Esophagus squamous epithelium (tissue), 5 donors: ENCODE data around the gene SLC16A1. TPM values are rescaled to one million over a fixed set of nuclear protein-coding genes. Genes with fewer than 3 reads are reported as not detected.
"Not testable (repeated sequence)": the region's sequence is repeated elsewhere in the genome, so short reads cannot be mapped to it uniquely, and the experiment has no call there.

ENCODE experiments used
- DNase-seq: peaks from one replicate; lab custom pipeline; 2025; lab: John Stamatoyannopoulos, UW
- H3K27ac ChIP-seq, 4 donors: fragments of 200-600 bp; sonication (generic); one replicate each; pipeline ENCODE4 v1.5.1; 2016 to 2019; ENCODE audit warnings: mild to moderate bottlenecking in 1 of 4
- H3K27me3 ChIP-seq, 4 donors: fragments of 200-600 bp; sonication (generic); 1 replicate in 3 of 4; 2 replicates in 1 of 4; pipeline versions ENCODE4 v1.5.1 to v1.6.0; 2017 to 2021; ENCODE audit warnings: antibody characterized with exemption in 1 of 4
- H3K36me3 ChIP-seq, 3 donors: fragments of 200-600 bp; sonication (generic); one replicate each; pipeline ENCODE4 v1.5.1; 2016 to 2019
- H3K4me1 ChIP-seq, 3 donors: fragments of 200-600 bp; sonication (generic); one replicate each; pipeline ENCODE4 v1.5.1; 2017 to 2019
- H3K4me3 ChIP-seq, 4 donors: fragments of 200-600 bp; sonication (generic); 1 replicate in 3 of 4; 2 replicates in 1 of 4; pipeline ENCODE4 v1.5.1; 2016 to 2019; ENCODE audit warnings: mild to moderate bottlenecking in 2 of 4, moderate library complexity in 1 of 4
- H3K9me3 ChIP-seq, 3 donors: fragments of 200-600 bp; sonication (generic); one replicate each; pipeline ENCODE4 v1.5.1; 2016 to 2019
- CTCF ChIP-seq, 6 experiments: fragments of 450-650 bp in 4 of 6; fragments of 200-600 bp in 2 of 6; sonication (generic) in 2 of 6; IDR thresholded peaks; one replicate each; pipeline ENCODE4 v1.5.1; 2016 to 2019; ENCODE audit warnings: antibody characterized with exemption in 6 of 6, mild to moderate bottlenecking in 4 of 6, moderate library complexity in 4 of 6
- POLR2A ChIP-seq, 4 donors: fragments of 450-650 bp; IDR thresholded peaks; one replicate each; pipeline ENCODE4 v1.6.1; 2017; ENCODE audit warnings: antibody characterized with exemption in 4 of 4, mild to moderate bottlenecking in 4 of 4, moderate library complexity in 3 of 4
- WGBS, 2 donors: methylation state at CpG; one replicate each; pipeline ENCODE4 v1.1.5; 2018; 5-methylcytosine and 5-hydroxymethylcytosine counted together
- intact Hi-C: fragments of 100-400 bp; cut with DNase I; formaldehyde crosslinking; loops from one replicate; pipeline ENCODE4 v1.15.0; 2022
- total RNA-seq, 4 donors: library from RNA; depleted of rRNA; stranded (reverse); fragments of >200 nt; gene quantifications; one replicate each; pipeline ENCODE4 v1.1.0, GENCODE V29; 2016
- donor health status: DM: yes; HTN: yes; CAD: no.

Gene SLC16A1
- total RNA-seq, 4 donors from 2014 or later, result 19.1 to 80.3 (median 57.9) TPM

- H3K9me3 ChIP-seq, result peaks cover 0 to 35% (median 8%) of the 10 kb centered on the region in 3 donors
- no peak for TF ChIP-seq CTCF (IDR thresholded peaks at IDR 0.05)
- no peak for TF ChIP-seq POLR2A (IDR thresholded peaks at IDR 0.05)
- H3K36me3 ChIP-seq, result no peaks in the 10 kb centered on the region
- H3K27ac ChIP-seq, result no peak overlapping the region
- H3K27me3 ChIP-seq, result no peaks in the 10 kb centered on the region
- intact Hi-C loops, result no loop called here
- H3K4me1 ChIP-seq, result peaks cover 0 to 6% (median 0%) of the 10 kb centered on the region in 3 donors
- no peak overlapping the region for H3K4me3 ChIP-seq
- no peak for DNase-seq
- WGBS, 2 donors, result 90% methylated on average over 4 of the region's 35 CpGs; no CpG with 5 or more reads in 1 of the 2 donors
Measured at GRCh38 chr1:112894561-112895011, 61.4 kb downstream of the SLC16A1 start.

GRCh38 chr1:112894010-112894292, 62.0 kb downstream of the SLC16A1 start:
- WGBS, 2 donors, result 95 to 97% methylated on average over 3 of the region's 3 CpGs
- H3K4me3 ChIP-seq, result no peak overlapping the region
- DNase-seq, result no peak
- TF ChIP-seq CTCF (IDR thresholded peaks at IDR 0.05) (no peak), POLR2A (IDR thresholded peaks at IDR 0.05) (no peak)
- H3K27me3 ChIP-seq, result no peaks in the 10 kb centered on the region
- peaks cover 0 to 35% (median 8%) of the 10 kb centered on the region in 3 donors for H3K9me3 ChIP-seq
- H3K27ac ChIP-seq, result no peak overlapping the region
- H3K36me3 ChIP-seq, result no peaks in the 10 kb centered on the region
- H3K4me1 ChIP-seq, result peaks cover 0 to 8% (median 0%) of the 10 kb centered on the region in 3 donors
- intact Hi-C loops, result no loop called here

- no peak for DNase-seq
- no peaks in the 10 kb centered on the region for H3K36me3 ChIP-seq
- no peaks in the 10 kb centered on the region for H3K27me3 ChIP-seq
- H3K4me3 ChIP-seq, result no peak overlapping the region
- intact Hi-C loops, result no loop called here
- TF ChIP-seq CTCF (IDR thresholded peaks at IDR 0.05), result no peak
- no peak for TF ChIP-seq POLR2A (IDR thresholded peaks at IDR 0.05)
- peaks cover 0 to 35% (median 8%) of the 10 kb centered on the region in 3 donors for H3K9me3 ChIP-seq
- H3K4me1 ChIP-seq, result peaks cover 0 to 8% (median 0%) of the 10 kb centered on the region in 3 donors
- no peak overlapping the region for H3K27ac ChIP-seq
- WGBS, 2 donors, result 93 to 94% methylated on average over 6 of the region's 6 CpGs
Measured at GRCh38 chr1:112893288-112894009, 62.5 kb downstream of the SLC16A1 start.

- H3K4me1 ChIP-seq, H3K4me3 ChIP-seq, H3K27ac ChIP-seq, DNase-seq, H3K27me3 ChIP-seq, H3K36me3 ChIP-seq: not testable (repeated sequence)
- H3K9me3 ChIP-seq, result peaks cover 0 to 23% (median 8%) of the 10 kb centered on the region in 3 donors
- intact Hi-C loops, result loop anchor here (10.0 kb wide), 1 partner anchor 65 kb away; the partner anchor contains the start of gene SLC16A1
- whole genome bisulfite sequencing, 2 donors, result 58 to 89% methylated on average over 6 to 9 of the region's 9 CpGs
Measured at GRCh38 chr1:112889906-112890305, 66.1 kb downstream of the SLC16A1 start.

GRCh38 chr1:112889052-112889768, 66.8 kb downstream of the SLC16A1 start:
- DNase-seq, result no peak

More at GRCh38 chr1:112889052-112889768, 66.8 kb downstream of the SLC16A1 start:
- no peak for TF ChIP-seq CTCF (IDR thresholded peaks at IDR 0.05)
- TF ChIP-seq POLR2A (IDR thresholded peaks at IDR 0.05), result no peak
- no peaks in the 10 kb centered on the region for H3K27me3 ChIP-seq
- no peak overlapping the region for H3K4me3 ChIP-seq
- H3K27ac ChIP-seq, result no peak overlapping the region
- intact Hi-C loops, result loop anchor here (10.0 kb wide), 1 partner anchor 66 kb away; the partner anchor contains the start of gene SLC16A1
- H3K9me3 ChIP-seq, result peaks cover 0 to 16% (median 8%) of the 10 kb centered on the region in 3 donors
- H3K36me3 ChIP-seq, result no peaks in the 10 kb centered on the region
- peaks cover 0 to 8% (median 0%) of the 10 kb centered on the region in 3 donors for H3K4me1 ChIP-seq
- 64 to 65% methylated on average over 2 of the region's 2 CpGs for WGBS, 2 donors
